GM12878 (cell line): ENCODE results near the gene RTEL1. TPM values are rescaled to one million over a fixed set of nuclear protein-coding genes. Genes with fewer than 3 reads are reported as not detected.

Experiments
- ATAC-seq: fragments of 200-7000 bp; cut with Tn5 transposase; 3 replicates; pipeline ENCODE4 v1.9.1; 2020; ENCODE audit warnings: mild to moderate bottlenecking, moderate library complexity
- BruUV-seq: library from RNA; stranded (reverse); fragments of 400-500 nt; replicated peaks from 2 replicates; lab custom pipeline; 2021; lab: Mats Ljungman, UMichigan
- CTCF ChIA-PET: fragments of 300-600 bp; sonication (Branson Sonifier 250); formaldehyde crosslinking; extraction: SDS; loops from one replicate; lab custom pipeline; 2021; ENCODE audit warnings: inconsistent platforms; lab: Yijun Ruan, JAX
- POLR2A ChIA-PET: fragments of 350-600 bp; formaldehyde crosslinking; extraction: SDS; loops from one replicate; lab custom pipeline; 2021; ENCODE audit warnings: inconsistent platforms; lab: Charles Lee
- RAD21 ChIA-PET: fragments of 300-600 bp; sonication (Branson Sonifier 250); formaldehyde crosslinking; loops from one replicate; lab custom pipeline; 2023; ENCODE audit warnings: antibody characterized with exemption; ENCODE audit not compliant: unreplicated experiment; lab: Charles Lee
- SMC1A ChIA-PET: fragments of 300-600 bp; sonication (Branson Sonifier 250); formaldehyde crosslinking; loops from one replicate; lab custom pipeline; 2023; ENCODE audit not compliant: unreplicated experiment, uncharacterized antibody; lab: Charles Lee
- DNase-seq: peaks from one replicate; pipeline ENCODE4 v3.0.0-alpha.2; 2011; ENCODE audit warnings: low read depth, low spot score
- FAIRE-seq: peaks from 3 replicates; lab custom pipeline; 2011; peaks lifted over from hg19 to GRCh38; lab: Jason Lieb, UNC
- H2AFZ ChIP-seq: 2 replicates; pipeline ENCODE4 v1.6.0; 2011; ENCODE audit warnings: low read depth, low read length, control low read depth; ENCODE audit not compliant: control insufficient read depth
- H3K27ac ChIP-seq: 2 replicates; pipeline ENCODE4 v1.5.1; 2011; ENCODE audit warnings: control low read depth; ENCODE audit not compliant: control insufficient read depth, insufficient read depth
- H3K27me3 ChIP-seq, 2 experiments: replicated peaks in 1 of 2; 2 replicates each; pipeline versions ENCODE4 v1.6.0 to v1.6.1; 2011; ENCODE audit warnings: low read length in 1 of 2; ENCODE audit not compliant: control insufficient read depth in 2 of 2, insufficient read depth in 2 of 2
- H3K36me3 ChIP-seq, 2 experiments: 2 replicates each; pipeline ENCODE4 v1.5.1; 2011; ENCODE audit warnings: low read length in 1 of 2; ENCODE audit not compliant: control insufficient read depth in 2 of 2, insufficient read depth in 2 of 2
- H3K4me1 ChIP-seq: 2 replicates; pipeline ENCODE4 v1.6.1; 2011; ENCODE audit warnings: mild to moderate bottlenecking, low read length, moderate library complexity, mixed read lengths; ENCODE audit not compliant: control insufficient read depth, insufficient read depth
- H3K4me2 ChIP-seq: 2 replicates; pipeline ENCODE4 v1.6.0; 2011; ENCODE audit warnings: control low read depth; ENCODE audit not compliant: control insufficient read depth, insufficient read depth
- H3K4me3 ChIP-seq: fragments of 200-600 bp; sonication (generic); 2 replicates; pipeline ENCODE4 v1.5.1; 2016
- H3K79me2 ChIP-seq: 2 replicates; pipeline ENCODE4 v1.6.0; 2011; ENCODE audit warnings: low read length; ENCODE audit not compliant: control insufficient read depth, insufficient read depth
- H3K9ac ChIP-seq: 2 replicates; pipeline ENCODE4 v1.8.0; 2011; ENCODE audit warnings: low read length, control low read depth, mixed read lengths; ENCODE audit not compliant: control insufficient read depth, insufficient read depth
- H3K9me3 ChIP-seq: replicated peaks from 3 replicates; pipeline ENCODE4 v1.5.1; 2011; ENCODE audit warnings: mild to moderate bottlenecking, low read length; ENCODE audit not compliant: control insufficient read depth, insufficient read depth
- H4K20me1 ChIP-seq: 2 replicates; pipeline ENCODE4 v1.6.0; 2011; ENCODE audit not compliant: control insufficient read depth, insufficient read depth
- BHLHE40 ChIP-seq, 2 experiments: fragments of 450-650 bp in 1 of 2; IDR thresholded peaks; 2 replicates each; pipeline ENCODE4 v1.6.1; 2011 to 2017; ENCODE audit warnings: low read depth in 2 of 2, borderline replicate concordance in 1 of 2, improper control_type of control experiment in 1 of 2, low read length in 1 of 2, mild to moderate bottlenecking in 1 of 2
- EED ChIP-seq: sonication (generic); IDR thresholded peaks from 2 replicates; pipeline ENCODE4 v1.6.1; 2016; ENCODE audit warnings: antibody characterized with exemption, low read depth
- HDAC2 ChIP-seq: fragments of 200-600 bp; sonication (generic); IDR thresholded peaks from 2 replicates; pipeline ENCODE4 v1.6.1; 2017
- NFYB ChIP-seq: IDR thresholded peaks from 2 replicates; pipeline ENCODE4 v1.6.1; 2011; ENCODE audit warnings: low read depth, mild to moderate bottlenecking, low read length, improper control_type of control experiment, moderate library complexity; ENCODE audit not compliant: insufficient read depth
- NR2F1 ChIP-seq: fragments of 450-650 bp; conservative IDR thresholded peaks from 2 replicates; pipeline ENCODE4 v1.6.1; 2017; ENCODE audit warnings: mild to moderate bottlenecking
- REST ChIP-seq: IDR thresholded peaks from 2 replicates; pipeline ENCODE4 v1.6.1; 2012; ENCODE audit warnings: mild to moderate bottlenecking, low read depth, low read length
- SUPT20H ChIP-seq: IDR thresholded peaks from 2 replicates; pipeline ENCODE4 v1.6.1; 2011; ENCODE audit warnings: low read depth, mild to moderate bottlenecking, low read length, moderate library complexity, borderline replicate concordance; ENCODE audit not compliant: control insufficient read depth
- WGBS: methylation state at CpG from one replicate; pipeline ENCODE4 v1.1.6; 2016; ENCODE audit warnings: low lambda C conversion rate; ENCODE audit not compliant: insufficient replicate concordance, insufficient coverage; ENCODE audit errors: missing lambda C conversion rate; 5-methylcytosine and 5-hydroxymethylcytosine counted together
- in situ Hi-C: fragments of 300-500 bp; cut with MboI; formaldehyde crosslinking; loops from 9 replicates; pipeline ENCODE4 v1.14.3; 2018; ENCODE audit warnings: mixed read lengths
- intact Hi-C: fragments of 100-400 bp; cut with micrococcal nuclease; formaldehyde crosslinking; loops from one replicate; pipeline ENCODE4 v1.14.2; 2022; ENCODE audit not compliant: unreplicated experiment
- polyA plus RNA-seq, 11 experiments: library from polyadenylated mRNA; depleted of rRNA in 4 of 11; unstranded in 6 of 11; stranded (reverse) in 5 of 11; fragments of >200 nt; fragmentation: Nextera tagmentation in 4 of 11; fragmentation: Illumina TruSeq in 1 of 11; extraction: Ambion mirVana in 4 of 11; extraction: Trizol in 1 of 11; gene quantifications; 1 replicate in 1 of 11; 2 replicates in 10 of 11; pipeline versions ENCODE4 v1.2.1 to v1.2.3, GENCODE V29; 2011 to 2016; ENCODE audit warnings: inconsistent platforms in 2 of 11, missing spikeins in 2 of 11, low read depth in 1 of 11
- total RNA-seq, 4 experiments: library from RNA; depleted of rRNA in 3 of 4; stranded (reverse); fragments of >200 nt in 3 of 4; fragmentation: Illumina TruSeq in 1 of 4; extraction: Trizol in 1 of 4; gene quantifications; 2 replicates each; pipeline versions ENCODE4 v1.2.1 to v1.2.3, GENCODE V29; 2013 to 2021

Gene RTEL1
- total and polyA plus RNA-seq, 10 of the 15 experiments (the other 5 are each of a cell fraction or from before 2014, with no cell fraction given), result 0.40 to 37.2 (median 15.6) TPM; not detected in 1

- 44% methylated on average over 26 of the region's 26 CpGs for WGBS
- DNase-seq (no peak), ATAC-seq (peak; percentile 1; the same call in 1 of the 3 replicates), FAIRE-seq (no peak)
- Histone ChIP-seq H2AFZ (no peak overlapping the region), H3K4me3 (peak overlapping the region; percentile 84), H3K9me3 (no peaks in the 10 kb centered on the region), H4K20me1 (no peaks in the 10 kb centered on the region), H3K36me3 (peaks cover 5 to 22% of the 10 kb centered on the region in 2 experiments; a peak in 3 of 4 replicates), H3K4me2 (peak overlapping the region; percentile 93), H3K27ac (no peak overlapping the region; the same call in 1 of the 2 replicates), H3K79me2 (peaks cover 17% of the 10 kb centered on the region), H3K9ac (no peak overlapping the region; the same call in 1 of the 2 replicates), H3K27me3 (no peaks in the 10 kb centered on the region), H3K4me1 (peaks cover 33% of the 10 kb centered on the region)
- ChIA-PET RAD21 (interaction anchor here (1.0 to 4.2 kb wide), 4 partner anchors 31 to 201 kb away, joined by 3 to 32 read pairs (median 4); partner anchors contain the start of genes ARFRP1, PTK6, TPD52L2 and ZGPAT), POLR2A (interaction anchor here (0.6 to 1.4 kb wide), 4 partner anchors 31 to 217 kb away, joined by 3 to 6 read pairs (median 4); partner anchors contain the start of genes ARFRP1 and ZGPAT), CTCF (interaction anchor here (0.6 to 2.9 kb wide), 5 partner anchors 31 to 235 kb away, joined by 3 to 28 read pairs (median 3); partner anchors contain the start of genes ARFRP1 and ZGPAT), SMC1A (interaction anchor here (0.6 kb wide), 1 partner anchor 11 kb away, joined by 3 read pairs; no protein-coding TSS in a partner anchor)
- TSS peak; percentile 29 for BruUV-seq
- intact Hi-C loops (no loop called here), in situ Hi-C loops (no loop called here)
- TF ChIP-seq NR2F1 (no peak), SUPT20H (no peak), EED (no peak), NFYB (no peak), HDAC2 (no peak), BHLHE40 (IDR thresholded peaks at IDR 0.05; ENCODE audit: borderline replicate concordance in 1 of 2, low read depth in 2 of 2, low read length in 1 of 2) (peak in 1 of 2 experiments; percentile 67; a peak in 1 of 4 replicates), REST (no peak)
These were observed 80.6 kb downstream of the RTEL1 start for GRCh38 chr20:63738687-63739129.
